ENCODE measurements around the gene SNAP25. TPM values are rescaled to one million over a fixed set of nuclear protein-coding genes. Genes with fewer than 3 reads are reported as not detected.

SNAP25 gene
- total RNA-seq, 1 donor, result 0.27 TPM

DNA sequence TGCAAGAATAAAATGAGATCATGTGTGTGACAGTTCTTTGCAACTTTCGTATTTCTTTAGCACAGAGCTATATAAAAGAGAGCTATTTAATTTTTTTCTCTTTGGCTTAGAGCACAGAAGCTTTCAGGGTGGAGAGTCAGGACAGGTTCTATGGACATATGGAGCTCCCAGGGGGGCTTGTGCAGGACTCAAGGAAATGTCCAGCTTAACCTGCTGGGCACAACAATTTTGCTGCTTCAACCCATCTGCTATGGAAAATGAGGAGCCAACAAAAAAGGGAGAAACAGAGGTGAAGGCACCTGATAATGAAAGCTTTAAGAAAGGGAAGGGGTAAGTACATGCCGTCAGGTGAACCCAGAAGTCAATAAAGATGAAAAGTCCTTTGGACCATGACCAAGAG is 5.1 kb upstream of the SNAP25 start:
- DNase-seq (ENCODE audit: low read depth in 2 of 3, low spot score in 2 of 3), result no peak

DNA sequence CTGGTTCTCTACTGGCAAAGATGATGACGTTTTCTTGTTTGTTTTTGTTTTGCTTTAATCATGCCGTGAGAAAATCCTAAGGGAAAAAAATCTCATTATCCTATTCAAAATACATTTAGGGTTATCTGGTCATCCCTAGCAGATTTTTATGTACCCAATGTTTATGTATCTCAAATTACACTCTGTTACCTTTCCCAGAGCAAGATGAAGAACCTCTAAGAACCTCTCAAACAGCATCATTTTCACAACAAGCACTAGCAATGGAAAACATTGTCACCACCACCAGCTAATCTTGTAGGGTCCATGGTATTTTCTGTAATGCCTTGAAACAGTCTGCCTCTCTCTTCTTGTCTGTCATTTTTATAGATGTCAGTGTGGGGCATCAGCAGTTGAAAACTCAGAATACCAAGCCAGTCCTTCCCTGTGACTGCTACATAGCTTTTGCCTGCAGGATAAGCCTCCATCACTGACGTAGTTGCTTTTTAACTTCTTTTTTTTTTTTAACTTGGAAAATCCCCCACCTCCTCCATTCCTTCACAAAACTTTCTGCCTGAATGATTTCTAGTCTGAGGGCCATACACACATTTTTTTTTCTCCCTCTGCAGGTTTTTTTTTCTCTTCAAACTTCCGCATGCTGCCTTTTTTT is 2.4 kb upstream of the SNAP25 start:
- no peak for DNase-seq (ENCODE audit: low read depth in 2 of 3, low spot score in 2 of 3)

DNA sequence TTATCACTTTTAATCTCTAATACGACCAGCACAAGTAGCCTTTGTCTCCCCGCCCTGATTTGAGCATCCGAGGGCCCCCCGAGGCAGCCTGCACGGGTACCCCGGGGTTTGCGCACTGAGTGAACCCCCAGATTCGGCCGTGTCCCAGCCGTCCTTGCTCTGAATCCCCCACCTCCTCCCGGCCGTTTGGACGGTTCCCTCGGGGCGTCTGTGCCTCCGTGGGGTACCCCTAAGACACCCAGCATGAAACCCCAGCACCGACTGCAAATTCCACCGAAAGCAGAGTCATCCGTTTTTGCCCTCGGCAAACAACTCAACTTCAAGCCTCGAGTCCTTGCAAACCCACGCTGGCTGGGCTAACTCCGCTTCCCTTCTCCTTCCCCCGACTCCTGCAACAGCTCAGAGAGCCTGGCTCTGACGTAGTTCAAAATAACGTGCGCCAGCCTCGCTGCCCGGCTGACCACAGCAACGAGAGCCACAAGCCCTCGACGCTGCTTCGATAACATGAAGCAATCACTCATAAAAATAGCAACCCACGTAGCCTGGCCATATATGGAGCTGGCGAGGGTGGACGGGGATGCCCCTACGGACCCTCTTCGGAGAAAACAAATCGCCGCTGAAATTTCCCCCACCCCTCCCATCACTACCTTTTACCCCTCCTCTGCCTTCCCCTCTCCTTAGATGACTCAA is 764 bp upstream of the SNAP25 start:
- DNase-seq (ENCODE audit: low read depth in 2 of 3, low spot score in 2 of 3), result peak in 2 of 3 donors; percentile 19 to 20

DNA sequence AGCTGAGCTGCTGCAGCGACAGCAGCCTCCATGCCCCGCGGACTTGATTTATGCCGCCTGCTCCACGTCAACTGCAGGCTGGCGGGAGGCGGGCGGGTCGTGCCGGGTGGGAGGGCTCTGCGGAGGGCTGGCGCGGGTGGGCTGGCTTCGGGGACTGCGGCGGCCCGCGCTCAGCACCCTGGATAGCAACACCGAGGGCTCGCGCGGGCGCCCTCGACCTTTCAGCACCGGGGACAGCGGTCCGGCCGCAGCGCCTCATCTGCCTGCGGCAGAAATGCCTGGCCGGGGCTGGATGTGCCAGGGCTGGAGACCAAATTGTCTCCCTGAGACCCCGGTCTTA is 792 bp downstream of the SNAP25 start:
- peak; percentile 24 to 83 (median 81) for DNase-seq (ENCODE audit: low read depth in 2 of 3, low spot score in 2 of 3)

DNA sequence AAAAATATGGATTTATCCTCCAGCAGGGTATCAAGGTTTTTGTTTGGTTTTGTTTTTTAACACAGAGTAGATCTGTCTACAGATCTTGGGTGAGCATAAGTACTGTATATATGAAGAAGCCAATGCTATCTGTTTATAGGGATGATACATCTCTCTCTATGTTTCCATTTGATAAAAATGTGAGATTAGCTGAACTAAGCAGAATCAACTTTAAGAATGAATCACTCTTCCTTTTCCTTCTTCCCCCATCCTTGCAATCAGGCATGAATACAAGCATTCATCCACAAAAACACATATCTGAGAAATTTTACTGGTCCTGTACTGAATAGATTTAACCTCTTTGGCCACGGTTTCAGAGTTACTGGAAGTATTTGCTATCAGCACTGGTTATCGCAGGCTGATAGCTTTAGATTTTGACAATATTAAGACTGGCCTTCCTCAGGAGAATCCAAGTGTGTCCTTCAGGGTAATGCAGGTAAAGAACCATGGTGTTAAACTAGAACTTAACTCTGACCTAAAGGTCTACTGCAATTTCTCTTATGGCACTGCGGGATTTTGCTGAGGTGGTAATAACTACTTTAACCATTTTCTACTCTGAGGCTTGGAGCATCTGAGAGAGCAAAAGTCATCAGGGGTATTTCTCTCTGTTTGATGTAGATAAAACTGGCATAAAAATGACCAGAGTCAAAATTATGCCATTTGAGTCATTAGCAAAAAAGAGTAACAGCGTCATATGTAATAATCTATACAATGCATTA is 1.5 kb downstream of the SNAP25 start:
- DNase-seq (ENCODE audit: low read depth in 2 of 3, low spot score in 2 of 3), result no peak

DNA sequence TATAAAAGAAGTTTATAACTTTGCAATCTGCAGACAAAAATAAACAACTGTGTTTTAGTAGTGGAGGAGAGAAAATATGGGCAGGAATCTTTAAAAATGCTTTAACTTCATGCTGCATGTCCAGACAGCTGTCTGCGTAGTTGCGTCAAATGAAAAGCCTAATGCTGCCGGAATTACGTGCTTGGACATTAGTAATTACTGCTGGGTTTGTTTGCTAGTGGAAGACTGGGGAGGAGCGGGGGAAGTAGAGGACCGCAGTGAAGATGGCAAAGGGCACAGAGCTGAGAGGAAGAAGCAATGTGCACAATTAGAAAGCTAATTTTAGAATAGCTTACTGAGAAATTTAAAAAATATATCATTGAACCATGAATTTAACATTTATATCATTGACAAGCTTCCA is 2.4 kb downstream of the SNAP25 start:
- DNase-seq (ENCODE audit: low read depth in 2 of 3, low spot score in 2 of 3), result no peak

DNA sequence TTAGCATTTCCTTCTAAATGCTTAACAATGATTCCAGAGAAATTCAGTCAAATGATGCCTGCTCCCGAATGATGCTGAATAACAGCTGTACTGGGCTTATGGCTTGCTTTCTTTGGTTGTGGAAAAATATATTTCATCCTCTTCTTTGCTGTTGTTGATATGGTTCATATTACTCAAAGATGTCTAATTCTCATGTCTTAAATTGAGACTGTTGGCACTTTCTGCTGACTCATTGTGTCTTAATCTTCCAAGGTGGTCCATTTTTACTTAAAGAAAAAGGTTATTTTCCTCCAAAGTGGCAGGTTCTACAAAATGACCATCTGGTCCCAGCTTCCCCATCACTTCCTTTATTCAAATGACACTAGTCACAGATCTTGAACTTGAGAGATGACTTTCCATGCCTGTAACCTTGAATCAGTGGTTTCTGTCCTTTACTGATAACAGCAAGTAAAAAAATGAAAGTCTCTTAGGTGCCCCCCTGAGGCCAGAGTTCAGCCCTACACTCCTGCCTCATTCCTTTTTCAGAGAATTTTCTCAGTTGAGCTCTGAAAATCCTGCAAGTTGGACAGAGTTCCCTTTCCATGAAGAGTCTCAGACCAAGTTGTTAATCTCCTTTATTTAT is 6.9 kb downstream of the SNAP25 start:
- peak in 2 of 3 donors; percentile 68 to 85 for DNase-seq (ENCODE audit: low read depth in 2 of 3, low spot score in 2 of 3)

DNA sequence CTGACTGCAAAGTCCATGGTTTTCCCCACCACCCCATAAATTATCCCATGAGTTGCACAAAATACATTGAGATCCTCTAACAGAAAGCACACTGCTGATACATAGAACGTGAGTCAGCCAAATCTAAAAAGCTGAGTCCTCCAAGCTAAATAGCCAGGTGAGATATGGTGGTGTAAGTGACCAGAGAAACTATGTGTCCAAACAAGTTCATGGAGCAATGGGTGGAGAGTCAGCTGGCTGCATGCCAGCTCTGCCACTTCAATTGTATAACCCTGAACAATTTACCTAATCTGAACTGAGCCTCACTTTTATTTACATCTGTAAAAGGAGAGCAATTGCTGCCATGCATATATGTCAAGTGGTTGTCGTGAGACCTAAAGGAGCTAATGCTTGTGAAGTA is 9.7 kb downstream of the SNAP25 start:
- DNase-seq (ENCODE audit: low read depth in 2 of 3, low spot score in 2 of 3), result no peak

DNA sequence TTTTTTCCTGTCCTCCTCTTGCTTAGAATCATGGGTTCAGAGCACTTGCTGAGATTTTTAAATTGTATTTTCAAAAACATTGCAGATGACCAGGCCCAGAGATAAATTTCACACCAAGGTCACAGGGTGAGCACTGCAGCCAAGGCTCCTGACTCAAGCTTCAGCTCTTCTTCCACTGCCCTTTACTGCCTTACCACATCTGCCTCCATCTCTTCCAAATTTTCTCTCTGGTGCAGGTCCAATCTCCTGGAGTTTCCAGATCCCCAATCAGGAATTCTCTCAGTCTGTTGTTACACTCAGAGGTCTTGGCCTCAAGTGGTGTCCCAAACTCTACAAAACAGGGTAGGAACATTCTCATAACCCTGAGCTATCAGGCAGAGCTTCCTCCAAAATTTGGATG is 12.7 kb downstream of the SNAP25 start:
- DNase-seq (ENCODE audit: low read depth in 2 of 3, low spot score in 2 of 3), result no peak

DNA sequence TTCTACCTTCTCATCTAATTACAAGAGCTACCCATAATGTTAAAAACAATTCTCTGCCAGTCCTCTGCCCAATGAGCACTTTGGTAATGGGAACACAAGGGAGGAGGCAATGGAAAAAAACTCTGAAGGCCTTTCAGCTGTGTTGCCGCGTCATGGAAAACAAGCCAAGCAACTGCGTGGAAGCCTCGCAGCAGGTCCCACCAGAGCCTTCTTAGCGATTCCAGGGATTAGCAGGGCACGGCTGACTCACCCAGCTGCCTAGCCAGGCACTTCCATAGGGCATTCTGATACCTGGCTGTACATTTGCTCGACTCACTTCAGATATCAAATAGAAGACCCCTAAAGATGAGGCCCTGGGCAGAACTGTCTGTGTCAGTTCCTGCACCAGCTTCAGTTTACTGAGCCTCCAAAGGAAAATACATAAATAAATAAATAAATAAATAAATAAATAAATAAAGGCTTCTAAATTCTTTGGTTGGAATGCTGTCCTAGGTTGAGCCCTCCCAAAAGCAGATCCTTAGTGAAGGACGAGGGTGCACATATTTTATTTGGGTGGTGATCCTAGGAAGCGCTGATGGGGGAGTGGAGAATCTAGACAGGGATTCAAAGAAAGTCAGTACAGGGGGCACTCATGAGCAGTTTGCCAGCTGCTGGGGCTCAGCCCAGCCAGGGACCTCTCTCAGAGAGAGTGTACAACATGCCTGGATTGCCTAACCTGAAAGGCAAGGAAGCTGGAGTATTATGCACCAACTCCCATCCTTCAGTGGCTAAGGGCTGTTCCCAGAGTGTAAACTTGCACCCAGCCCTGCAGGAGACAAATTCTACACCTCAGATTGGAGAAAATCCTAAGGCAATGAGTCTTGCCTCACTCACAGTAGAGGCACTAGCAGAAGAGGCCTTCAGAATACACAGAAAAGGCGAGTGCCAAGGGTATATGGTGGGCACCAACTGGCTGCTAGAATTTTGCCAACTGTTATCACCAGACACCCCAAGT is 18.2 kb downstream of the SNAP25 start:
- DNase-seq (ENCODE audit: low read depth in 2 of 3, low spot score in 2 of 3), result no peak

DNA sequence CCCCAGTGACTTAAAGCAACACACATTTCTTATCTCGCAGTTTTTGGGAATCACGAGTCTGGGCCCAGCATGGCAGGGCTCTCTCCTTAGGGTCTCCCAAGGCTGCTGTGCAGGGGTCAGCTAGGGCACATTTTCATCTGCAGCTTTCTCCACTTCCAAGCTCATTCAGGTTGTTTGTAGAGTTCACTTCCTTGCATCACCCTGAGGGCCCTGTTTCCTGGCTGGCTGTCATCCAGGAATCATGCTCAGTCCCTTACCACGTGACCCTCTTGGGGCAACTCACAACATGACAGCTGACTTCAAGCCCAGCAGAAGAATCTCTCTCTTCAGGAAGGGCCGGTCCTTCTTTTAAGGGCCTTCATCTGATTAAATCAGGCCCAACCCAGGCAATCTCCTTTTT is 21.3 kb downstream of the SNAP25 start:
- DNase-seq (ENCODE audit: low read depth in 2 of 3, low spot score in 2 of 3), result peak in 2 of 3 donors; percentile 25 to 62

DNA sequence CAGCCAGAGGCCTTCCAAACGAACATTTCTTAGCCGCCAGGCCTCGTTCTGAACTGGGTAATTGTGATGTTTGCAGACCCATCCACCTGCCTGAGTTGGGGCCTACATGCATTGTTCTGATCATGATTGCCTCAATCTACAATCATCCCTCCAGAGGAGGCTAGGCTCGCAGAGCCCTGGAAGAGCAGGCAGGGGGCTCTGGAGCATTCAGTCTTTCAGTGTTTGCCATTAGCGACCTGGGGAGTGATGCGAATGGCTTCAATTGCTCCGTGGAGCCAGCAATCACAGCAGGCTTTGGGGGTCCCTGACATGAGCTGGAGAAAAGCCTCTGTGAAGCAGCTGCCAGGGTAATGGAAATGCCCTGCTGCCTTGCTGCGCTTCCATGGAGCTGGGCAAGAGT is 22.0 kb downstream of the SNAP25 start:
- no peak for DNase-seq (ENCODE audit: low read depth in 2 of 3, low spot score in 2 of 3)

DNA sequence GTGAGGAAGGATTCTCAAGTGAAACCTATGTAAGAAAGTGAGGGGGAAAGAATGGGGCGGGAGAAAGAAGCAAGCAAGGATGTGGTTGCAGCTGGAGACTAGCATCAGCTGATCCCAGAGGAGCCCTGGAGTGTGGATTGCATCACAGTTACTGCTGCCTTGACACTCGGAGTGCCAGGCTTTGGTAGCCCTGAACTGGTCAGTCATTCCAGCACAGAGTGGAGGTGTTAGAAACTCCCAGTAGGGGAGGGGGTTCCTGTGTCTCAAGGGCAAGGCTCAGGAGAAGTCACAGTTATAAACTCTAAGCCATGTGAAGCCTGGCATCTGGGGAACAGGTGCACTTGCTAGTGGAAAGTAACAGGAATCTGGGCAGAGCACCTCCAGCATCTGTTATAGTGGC is 23.5 kb downstream of the SNAP25 start:
- no peak for DNase-seq (ENCODE audit: low read depth in 2 of 3, low spot score in 2 of 3)

DNA sequence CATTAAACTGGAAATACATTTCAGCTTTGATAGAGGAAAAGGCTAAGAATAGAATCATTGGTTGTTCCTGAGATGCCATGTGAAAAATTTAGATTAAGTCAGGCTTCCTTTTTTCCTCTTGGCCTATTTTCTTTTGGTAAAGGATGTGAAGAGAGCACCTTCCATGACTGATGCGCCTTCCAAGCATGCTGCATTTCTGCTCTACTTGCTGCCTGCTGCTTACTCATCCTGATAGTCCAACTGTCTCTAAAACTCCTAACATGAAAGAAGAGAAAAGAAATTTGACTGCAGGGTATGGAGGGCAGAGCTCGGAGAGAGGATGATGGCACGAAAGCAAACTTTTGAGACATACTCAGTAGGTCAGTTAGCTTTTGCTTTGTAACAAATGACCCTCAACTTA is 28.8 kb downstream of the SNAP25 start:
- no peak for DNase-seq (ENCODE audit: low read depth in 2 of 3, low spot score in 2 of 3)

DNA sequence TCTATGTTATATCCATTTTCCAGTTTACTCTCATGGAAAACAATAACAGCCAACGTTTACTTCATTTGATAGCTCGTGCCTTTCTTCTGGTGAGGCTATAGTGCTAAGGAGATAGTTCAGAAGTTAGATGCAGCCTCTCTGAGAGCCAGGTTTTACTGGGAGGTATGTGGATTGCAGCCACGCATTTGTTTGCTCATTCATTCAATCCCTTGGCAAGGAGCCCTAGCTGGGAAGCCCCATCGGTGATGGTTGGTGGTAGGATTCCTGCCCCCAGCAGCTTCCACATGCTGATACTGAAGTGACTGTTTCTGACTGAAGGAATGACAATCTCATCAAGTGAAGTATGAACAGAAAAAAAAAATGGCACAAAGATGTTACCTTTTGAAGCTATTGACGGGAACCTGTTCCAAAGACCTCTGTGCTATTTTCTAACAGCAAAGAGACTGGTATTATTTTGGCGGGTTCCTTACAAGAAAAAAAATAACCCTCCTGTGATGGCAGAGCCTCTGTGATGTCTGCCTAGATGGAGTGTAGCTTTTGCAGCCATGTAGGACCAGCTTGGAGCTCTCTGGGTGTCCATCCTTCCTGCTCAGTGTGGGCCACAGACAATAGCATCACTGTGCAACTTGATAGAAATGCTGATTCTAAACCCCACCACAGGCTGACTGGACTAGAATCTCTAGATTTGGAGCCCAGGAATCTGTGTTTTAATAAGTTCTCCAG is 30.6 kb downstream of the SNAP25 start:
- DNase-seq (ENCODE audit: low read depth in 2 of 3, low spot score in 2 of 3), result no peak

DNA sequence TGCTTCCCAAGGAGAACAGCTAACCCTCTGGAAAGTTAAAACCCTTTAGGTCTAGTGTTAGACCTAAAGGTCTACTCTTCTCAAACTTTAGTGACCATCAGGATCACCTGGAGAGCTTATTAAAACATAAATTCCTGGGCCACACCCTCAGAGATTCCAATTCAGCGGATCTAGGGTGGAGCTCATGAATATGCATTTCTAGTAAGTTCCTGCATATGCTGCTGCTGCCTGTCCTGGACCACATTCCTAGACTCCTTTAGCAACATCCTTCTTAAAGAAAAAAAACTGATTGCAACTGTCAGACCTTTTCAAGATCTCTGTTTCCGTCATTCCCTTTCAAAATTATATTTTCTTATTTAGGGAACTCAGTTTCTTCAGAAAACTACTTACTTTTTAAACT is 31.2 kb downstream of the SNAP25 start:
- no peak for DNase-seq (ENCODE audit: low read depth in 2 of 3, low spot score in 2 of 3)

DNA sequence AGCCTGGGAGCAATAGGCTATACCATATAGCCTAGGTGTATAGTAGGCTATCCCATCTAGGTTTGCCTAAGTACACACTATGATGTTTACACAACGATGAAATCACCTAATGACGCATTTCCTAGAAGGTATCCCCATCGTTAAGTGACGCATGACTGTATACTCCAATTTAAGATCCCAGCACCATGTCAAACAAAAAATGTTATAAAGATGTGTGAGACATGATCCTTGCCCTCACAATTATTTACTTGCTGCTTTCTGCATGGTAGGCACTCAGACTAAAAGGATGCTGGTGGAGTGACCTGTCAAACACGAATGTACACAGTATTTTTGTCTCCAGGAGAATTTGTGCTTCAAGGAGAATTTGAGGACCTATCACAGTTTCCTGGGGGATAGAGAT is 32.3 kb downstream of the SNAP25 start:
- DNase-seq (ENCODE audit: low read depth in 2 of 3, low spot score in 2 of 3), result no peak

DNA sequence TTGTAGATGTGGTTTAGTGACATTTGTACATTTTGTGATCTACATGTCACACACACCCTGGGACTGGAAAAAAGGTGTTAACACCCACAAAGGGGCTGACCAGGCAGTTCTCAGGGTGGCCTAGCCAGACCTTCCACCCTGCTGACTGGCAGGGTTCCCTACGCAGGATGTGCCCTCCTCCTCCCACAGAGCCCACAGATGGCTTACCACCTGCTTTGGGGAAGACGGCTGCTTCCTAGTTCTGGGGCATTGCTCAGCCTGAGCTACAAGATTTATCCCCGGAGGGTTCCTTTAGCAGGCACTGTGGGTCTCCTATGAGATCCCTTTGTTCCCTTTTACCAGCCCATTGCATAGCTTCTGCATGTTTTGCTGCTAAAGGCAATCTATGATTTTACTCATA is 35.1 kb downstream of the SNAP25 start:
- peak in 2 of 3 donors; percentile 66 to 93 for DNase-seq (ENCODE audit: low read depth in 2 of 3, low spot score in 2 of 3)

DNA sequence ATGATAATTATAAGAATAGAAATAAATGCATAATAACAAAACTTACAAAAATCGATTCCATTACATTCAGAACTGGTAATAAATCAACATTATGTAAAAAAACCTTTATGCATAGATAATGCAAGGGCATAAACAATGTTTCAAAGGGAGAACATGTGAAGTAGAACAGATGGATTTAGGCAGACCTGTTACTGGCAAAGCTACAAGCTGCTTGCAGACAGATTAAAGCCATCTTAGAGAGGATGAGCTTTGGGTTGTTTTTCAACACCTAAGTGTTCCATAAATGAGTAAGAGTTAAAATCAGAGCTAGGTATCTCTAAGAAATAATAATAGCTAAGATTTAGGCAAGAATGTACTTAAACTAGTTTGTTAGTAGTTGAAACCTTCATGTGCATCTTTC is 37.2 kb downstream of the SNAP25 start:
- DNase-seq (ENCODE audit: low read depth in 2 of 3, low spot score in 2 of 3), result no peak

DNA sequence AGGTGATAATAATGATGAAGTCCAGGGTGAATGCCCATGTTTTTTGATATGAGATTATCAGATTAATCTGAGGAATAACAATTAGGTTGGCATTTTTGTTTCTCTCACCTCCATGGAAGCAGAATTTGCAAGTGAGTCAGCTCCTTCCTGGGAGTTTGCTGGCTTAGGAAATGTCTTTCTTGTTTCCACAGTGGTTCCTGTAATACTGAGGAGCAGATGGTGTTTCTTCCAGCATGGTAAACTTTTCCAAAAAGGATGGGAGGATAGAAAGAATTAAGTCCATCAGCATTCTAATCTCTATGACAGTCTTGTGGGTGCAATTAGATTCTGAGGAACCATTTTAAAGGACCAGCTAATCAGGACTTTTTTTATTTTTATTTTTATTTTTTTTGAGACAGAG is 40.5 kb downstream of the SNAP25 start:
- DNase-seq (ENCODE audit: low read depth in 2 of 3, low spot score in 2 of 3), result no peak

Measured in hematopoietic multipotent progenitor cell (in vitro differentiated cells).